H9 (cell line): ENCODE data around the gene YAE1. TPM values are rescaled to one million over a fixed set of nuclear protein-coding genes. Genes with fewer than 3 reads are reported as not detected.

ENCODE experiments used
- DNase-seq: peaks from one replicate; pipeline ENCODE4 v3.0.0-alpha.2; 2017
- H2AFZ ChIP-seq: one replicate; pipeline ENCODE4 v1.6.1; 2013; ENCODE audit warnings: mild to moderate bottlenecking, low read length, control low read depth, moderate library complexity
- H2AK5ac ChIP-seq: 2 replicates; pipeline ENCODE4 v1.6.1; 2013; ENCODE audit warnings: low read length, control low read depth, mixed read lengths; ENCODE audit not compliant: insufficient read length
- H2BK120ac ChIP-seq: one replicate; pipeline ENCODE4 v1.6.1; 2013; ENCODE audit warnings: low read depth, mild to moderate bottlenecking, low read length, control low read depth, inconsistent platforms; ENCODE audit not compliant: poor library complexity, severe bottlenecking
- H2BK12ac ChIP-seq: 2 replicates; pipeline ENCODE4 v1.6.1; 2013; ENCODE audit warnings: low read length, control low read depth, mixed read lengths, low read depth; ENCODE audit not compliant: insufficient read length
- H2BK15ac ChIP-seq: 2 replicates; pipeline ENCODE4 v1.6.1; 2013; ENCODE audit warnings: low read depth, low read length, control low read depth
- H2BK20ac ChIP-seq: one replicate; pipeline ENCODE4 v1.6.1; 2013; ENCODE audit warnings: low read depth, mild to moderate bottlenecking, low read length, control low read depth, inconsistent platforms; ENCODE audit not compliant: poor library complexity, severe bottlenecking
- H2BK5ac ChIP-seq: 2 replicates; pipeline ENCODE4 v1.6.1; 2013; ENCODE audit warnings: low read length, control low read depth, mixed read lengths; ENCODE audit not compliant: insufficient read length
- H3K14ac ChIP-seq: 2 replicates; pipeline ENCODE4 v1.6.1; 2013; ENCODE audit warnings: low read length, control low read depth; ENCODE audit not compliant: insufficient read depth
- H3K18ac ChIP-seq: 2 replicates; pipeline ENCODE4 v1.6.1; 2013; ENCODE audit warnings: low read depth, mild to moderate bottlenecking, mixed read lengths, low read length, control low read depth; ENCODE audit not compliant: insufficient read length
- H3K23ac ChIP-seq: 2 replicates; pipeline ENCODE4 v1.6.1; 2013; ENCODE audit warnings: low read length, control low read depth, mixed read lengths, low read depth; ENCODE audit not compliant: insufficient read length
- H3K23me2 ChIP-seq: 2 replicates; pipeline ENCODE4 v1.6.1; 2013; ENCODE audit warnings: low read depth, mild to moderate bottlenecking, mixed read lengths, low read length, control low read depth; ENCODE audit not compliant: insufficient read length, poor library complexity, severe bottlenecking
- H3K27ac ChIP-seq: 2 replicates; pipeline ENCODE4 v1.5.1; 2013; ENCODE audit warnings: low read length, control low read depth, mixed read lengths, low read depth; ENCODE audit not compliant: insufficient read length
- H3K27me3 ChIP-seq: 2 replicates; pipeline ENCODE4 v1.6.1; 2013; ENCODE audit warnings: low read length, control low read depth, inconsistent platforms; ENCODE audit not compliant: insufficient read depth
- H3K4ac ChIP-seq: 2 replicates; pipeline ENCODE4 v1.6.1; 2013; ENCODE audit warnings: low read depth, mild to moderate bottlenecking, control low read depth, inconsistent platforms, low read length, moderate library complexity
- H3K4me1 ChIP-seq: 2 replicates; pipeline ENCODE4 v1.6.1; 2013; ENCODE audit warnings: low read length, control low read depth, inconsistent platforms; ENCODE audit not compliant: insufficient read depth
- H3K4me2 ChIP-seq: 2 replicates; pipeline ENCODE4 v1.6.1; 2013; ENCODE audit warnings: low read length, control low read depth, mixed read lengths; ENCODE audit not compliant: insufficient read length, insufficient read depth
- H3K56ac ChIP-seq: 2 replicates; pipeline ENCODE4 v1.6.1; 2013; ENCODE audit warnings: low read depth, mild to moderate bottlenecking, mixed read lengths, low read length, control low read depth; ENCODE audit not compliant: insufficient read length
- H3K79me1 ChIP-seq: 2 replicates; pipeline ENCODE4 v1.6.1; 2013; ENCODE audit warnings: low read depth, mild to moderate bottlenecking, moderate library complexity, low read length, control low read depth, inconsistent platforms; ENCODE audit not compliant: insufficient read depth, poor library complexity, severe bottlenecking
- H3K79me2 ChIP-seq: 2 replicates; pipeline ENCODE4 v1.6.1; 2013; ENCODE audit warnings: low read length, control low read depth, inconsistent platforms; ENCODE audit not compliant: insufficient read depth
- H3K9ac ChIP-seq: 2 replicates; pipeline ENCODE4 v1.6.1; 2013; ENCODE audit warnings: low read length, control low read depth, mixed read lengths; ENCODE audit not compliant: insufficient read length; ENCODE audit errors: extremely low read depth
- H3K9me3 ChIP-seq: one replicate; pipeline ENCODE4 v1.6.1; 2013; ENCODE audit warnings: low read depth, low read length, inconsistent platforms; ENCODE audit not compliant: control insufficient read depth
- H3T11ph ChIP-seq: one replicate; pipeline ENCODE4 v1.6.1; 2013; ENCODE audit warnings: mild to moderate bottlenecking, low read length, control low read depth, inconsistent platforms
- H4K20me1 ChIP-seq: one replicate; pipeline ENCODE4 v1.6.1; 2013; ENCODE audit not compliant: control insufficient read depth, insufficient read length, insufficient read depth
- H4K5ac ChIP-seq: 2 replicates; pipeline ENCODE4 v1.6.1; 2013; ENCODE audit warnings: low read depth, mild to moderate bottlenecking, mixed read lengths, low read length, control low read depth; ENCODE audit not compliant: insufficient read length
- H4K8ac ChIP-seq: replicated peaks from 2 replicates; pipeline ENCODE4 v1.6.1; 2013; ENCODE audit warnings: low read length, control low read depth, mixed read lengths, low read depth; ENCODE audit not compliant: insufficient read length
- H4K91ac ChIP-seq: 2 replicates; pipeline ENCODE4 v1.6.1; 2013; ENCODE audit warnings: low read depth, mild to moderate bottlenecking, moderate library complexity, mixed read lengths, low read length, control low read depth; ENCODE audit not compliant: insufficient read length
- H3K27ac Mint-ChIP-seq, 3 experiments: 2 replicates in 2 of 3; 3 replicates in 1 of 3; pipeline ENCODE4 v1.8.0; 2020 to 2021; ENCODE audit warnings: mixed read lengths in 3 of 3, mild to moderate bottlenecking in 1 of 3, moderate library complexity in 1 of 3
- H3K27me3 Mint-ChIP-seq: 2 replicates; pipeline ENCODE4 v1.8.0; 2021; ENCODE audit warnings: low read depth, mild to moderate bottlenecking, moderate library complexity, mixed read lengths
- H3K36me3 Mint-ChIP-seq, 3 experiments: 2 replicates in 2 of 3; 3 replicates in 1 of 3; pipeline ENCODE4 v1.8.0; 2020 to 2021; ENCODE audit warnings: low read depth in 3 of 3, mixed read lengths in 3 of 3; ENCODE audit not compliant: insufficient read depth in 1 of 3
- H3K4me1 Mint-ChIP-seq, 2 experiments: 2 replicates each; pipeline ENCODE4 v1.8.0; 2020; ENCODE audit warnings: mixed read lengths in 2 of 2
- H3K4me3 Mint-ChIP-seq, 2 experiments: 2 replicates in 1 of 2; 3 replicates in 1 of 2; pipeline ENCODE4 v1.8.0; 2020 to 2021; ENCODE audit warnings: mild to moderate bottlenecking in 2 of 2, mixed read lengths in 2 of 2, moderate library complexity in 1 of 2
- H3K9me3 Mint-ChIP-seq, 2 experiments: 2 replicates in 1 of 2; 3 replicates in 1 of 2; pipeline ENCODE4 v1.8.0; 2020; ENCODE audit warnings: mild to moderate bottlenecking in 2 of 2, mixed read lengths in 2 of 2, moderate library complexity in 1 of 2
- WGBS: extraction: QIAGEN DNeasy Blood & Tissue Kit; methylation state at CpG from one replicate; pipeline ENCODE4 v1.1.7; 2013; ENCODE audit warnings: missing lambda C conversion rate, low lambda C conversion rate, mixed read lengths; ENCODE audit not compliant: insufficient read length; ENCODE audit errors: extremely low coverage; 5-methylcytosine and 5-hydroxymethylcytosine counted together
- total RNA-seq: library from RNA; stranded (reverse); gene quantifications from 2 replicates; pipeline ENCODE4 v1.2.1, GENCODE V29; 2021
- TF ChIP-seq, protein P1 (sequence below): fragments of 200-600 bp; sonication (generic); conservative IDR thresholded peaks from 3 replicates; pipeline ENCODE4 v1.8.0; 2021; ENCODE audit warnings: antibody characterized with exemption, mild to moderate bottlenecking

YAE1 gene
- total RNA-seq, 1 experiment from 2014 or later = 28.8 TPM

DNA sequence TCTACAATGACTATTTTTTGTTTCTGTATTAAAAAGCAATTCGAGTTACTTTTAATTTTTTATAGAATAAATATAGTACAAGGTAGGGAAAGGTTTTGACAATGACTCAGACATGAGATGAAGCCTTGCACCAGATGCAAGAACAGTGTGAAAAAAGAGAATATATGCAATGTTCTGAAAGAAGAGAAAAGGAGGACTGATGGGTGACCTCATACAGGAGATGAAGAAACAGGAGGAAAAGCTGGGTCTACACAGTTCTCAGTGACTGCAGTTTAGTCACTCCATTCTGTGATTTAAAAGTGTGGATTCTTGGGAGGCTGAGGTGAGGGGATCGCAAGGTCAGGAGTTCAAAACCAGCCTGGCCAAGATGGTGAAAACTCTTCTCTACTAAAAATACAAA lies 38.3 kb upstream of the YAE1 start:
- no peak overlapping the region for H4K5ac ChIP-seq
- no peak overlapping the region for H4K91ac ChIP-seq
- no peak overlapping the region for H4K8ac ChIP-seq
- no peak overlapping the region for H3K23ac ChIP-seq
- no peaks in the 10 kb centered on the region for H4K20me1 ChIP-seq
- peaks cover 8 to 22% of the 10 kb centered on the region in 2 experiments for H3K4me1 Mint-ChIP-seq
- no peak overlapping the region for H3K4ac ChIP-seq
- no peak overlapping the region for H3K56ac ChIP-seq
- no peak for DNase-seq
- H3K36me3 Mint-ChIP-seq = no peaks in the 10 kb centered on the region
- no peak overlapping the region for H3K18ac ChIP-seq
- H3K27me3 Mint-ChIP-seq = no peaks in the 10 kb centered on the region
- no peak overlapping the region for H3K4me3 Mint-ChIP-seq
- no peak overlapping the region for H2AFZ ChIP-seq
- H3K9ac ChIP-seq = no peak overlapping the region
- H3K4me1 ChIP-seq = peaks cover 3% of the 10 kb centered on the region; the same call in 1 of the 2 replicates
- H2AK5ac ChIP-seq = no peak overlapping the region
- H2BK15ac ChIP-seq = no peak overlapping the region
- H2BK120ac ChIP-seq = no peak overlapping the region
- H3K27ac Mint-ChIP-seq = no peak overlapping the region
- no peak overlapping the region for H3K14ac ChIP-seq
- no CpG with 5 or more reads among the region's 2 CpGs for WGBS
- H3K27ac ChIP-seq = no peak overlapping the region
- no peak overlapping the region for H2BK12ac ChIP-seq
- no peaks in the 10 kb centered on the region for H3K79me2 ChIP-seq
- TF ChIP-seq, protein P1, sequence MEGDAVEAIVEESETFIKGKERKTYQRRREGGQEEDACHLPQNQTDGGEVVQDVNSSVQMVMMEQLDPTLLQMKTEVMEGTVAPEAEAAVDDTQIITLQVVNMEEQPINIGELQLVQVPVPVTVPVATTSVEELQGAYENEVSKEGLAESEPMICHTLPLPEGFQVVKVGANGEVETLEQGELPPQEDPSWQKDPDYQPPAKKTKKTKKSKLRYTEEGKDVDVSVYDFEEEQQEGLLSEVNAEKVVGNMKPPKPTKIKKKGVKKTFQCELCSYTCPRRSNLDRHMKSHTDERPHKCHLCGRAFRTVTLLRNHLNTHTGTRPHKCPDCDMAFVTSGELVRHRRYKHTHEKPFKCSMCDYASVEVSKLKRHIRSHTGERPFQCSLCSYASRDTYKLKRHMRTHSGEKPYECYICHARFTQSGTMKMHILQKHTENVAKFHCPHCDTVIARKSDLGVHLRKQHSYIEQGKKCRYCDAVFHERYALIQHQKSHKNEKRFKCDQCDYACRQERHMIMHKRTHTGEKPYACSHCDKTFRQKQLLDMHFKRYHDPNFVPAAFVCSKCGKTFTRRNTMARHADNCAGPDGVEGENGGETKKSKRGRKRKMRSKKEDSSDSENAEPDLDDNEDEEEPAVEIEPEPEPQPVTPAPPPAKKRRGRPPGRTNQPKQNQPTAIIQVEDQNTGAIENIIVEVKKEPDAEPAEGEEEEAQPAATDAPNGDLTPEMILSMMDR = no peak
- no peak overlapping the region for H2BK20ac ChIP-seq
- H3K9me3 ChIP-seq = no peaks in the 10 kb centered on the region
- no peaks in the 10 kb centered on the region for H3K79me1 ChIP-seq
- H2BK5ac ChIP-seq = no peak overlapping the region
- H3T11ph ChIP-seq = no peak overlapping the region
- no peaks in the 10 kb centered on the region for H3K9me3 Mint-ChIP-seq
- H3K27me3 ChIP-seq = no peaks in the 10 kb centered on the region
- H3K23me2 ChIP-seq = no peaks in the 10 kb centered on the region
- H3K4me2 ChIP-seq = no peak overlapping the region
